ENCODE measurements around the gene STK11IP.

- TF ChIP-seq ESRRA (IDR thresholded peaks at IDR 0.05; ENCODE audit: low read length): no peak
- TF ChIP-seq ZNF274 (IDR thresholded peaks at IDR 0.05; ENCODE audit: insufficient read depth, insufficient read length): no peak
- TF ChIP-seq IRF3 (IDR thresholded peaks at IDR 0.05): no peak
- no peak for TF ChIP-seq CHD2 (IDR thresholded peaks at IDR 0.05; ENCODE audit: borderline replicate concordance, low read depth, low read length)
- no peak for TF ChIP-seq ZNF217 (IDR thresholded peaks at IDR 0.05)
- TF ChIP-seq MEF2A (IDR thresholded peaks at IDR 0.05; ENCODE audit: insufficient read depth, low read depth, low read length): no peak
- TF ChIP-seq POLR2A (IDR thresholded peaks at IDR 0.05; ENCODE audit: low read depth, low read length): no peak
- TF ChIP-seq RELA (IDR thresholded peaks at IDR 0.05; ENCODE audit: borderline replicate concordance, partially characterized antibody): no peak
- no peak for TF ChIP-seq SRF (IDR thresholded peaks at IDR 0.05; ENCODE audit: low read depth in 2 of 2, low read length in 2 of 2)
- TF ChIP-seq CHD1 (IDR thresholded peaks at IDR 0.05; ENCODE audit: low read depth, low read length): no peak
- no peak for TF ChIP-seq MXI1 (IDR thresholded peaks at IDR 0.05; ENCODE audit: low read depth, low read length)
- TF ChIP-seq EZH2 (IDR thresholded peaks at IDR 0.05; ENCODE audit: borderline replicate concordance, control insufficient read depth, low read depth, low read length): no peak
Observed at GRCh38 chr2:219662566-219662965, 64.9 kb downstream of the STK11IP start.
